Thymus (tissue), 11 donors: ENCODE results near the gene SLC43A2. TPM values are rescaled to one million over a fixed set of nuclear protein-coding genes. Genes with fewer than 3 reads are reported as not detected.
"Not testable (repeated sequence)": the region's sequence is repeated elsewhere in the genome, so short reads cannot be mapped to it uniquely, and the experiment has no call there.

Source experiments
- DNase-seq, 9 donors: peaks; one replicate each; pipeline ENCODE4 v3.0.0-alpha.2; 2013; ENCODE audit warnings: low spot score in 9 of 9, low read depth in 6 of 9, missing footprints in 1 of 9
- H3K27ac ChIP-seq, 2 donors: one replicate each; pipeline ENCODE4 v1.5.1; 2013; ENCODE audit warnings: control low read depth in 1 of 2, low read depth in 1 of 2, low read length in 1 of 2, mild to moderate bottlenecking in 1 of 2, moderate library complexity in 1 of 2
- H3K27me3 ChIP-seq, 2 donors: one replicate each; pipeline ENCODE4 v1.5.1; 2013; ENCODE audit warnings: low read length in 1 of 2; ENCODE audit not compliant: control insufficient read depth in 2 of 2, insufficient read depth in 1 of 2
- H3K36me3 ChIP-seq, 2 donors: one replicate each; pipeline ENCODE4 v1.5.1; 2013; ENCODE audit warnings: low read length in 1 of 2, mild to moderate bottlenecking in 1 of 2, moderate library complexity in 1 of 2; ENCODE audit not compliant: control insufficient read depth in 2 of 2, insufficient read depth in 2 of 2
- H3K4me1 ChIP-seq, 2 donors: one replicate each; pipeline ENCODE4 v1.5.1; 2013; ENCODE audit warnings: low read length in 2 of 2; ENCODE audit not compliant: control insufficient read depth in 2 of 2, insufficient read depth in 2 of 2
- H3K4me3 ChIP-seq, 2 donors: one replicate each; pipeline ENCODE4 v1.5.1; 2013; ENCODE audit warnings: low read length in 2 of 2, control low read depth in 1 of 2, mild to moderate bottlenecking in 1 of 2
- H3K9me3 ChIP-seq, 2 donors: one replicate each; pipeline ENCODE4 v1.5.1; 2013; ENCODE audit warnings: low read length in 1 of 2, mild to moderate bottlenecking in 1 of 2; ENCODE audit not compliant: control insufficient read depth in 2 of 2, insufficient read depth in 1 of 2
- WGBS: extraction: QIAGEN DNeasy Blood & Tissue Kit; methylation state at CpG from one replicate; pipeline ENCODE4 v1.1.7; 2013; 5-methylcytosine and 5-hydroxymethylcytosine counted together
- polyA plus RNA-seq: library from polyadenylated mRNA; stranded (reverse); fragments of 200-250 nt; gene quantifications from one replicate; pipeline ENCODE4 v1.2.3, GENCODE V29; 2013
- total RNA-seq: library from RNA; stranded (reverse); fragments of 120-200 nt; gene quantifications from one replicate; pipeline ENCODE4 v1.2.4, GENCODE V29; 2013
- donor health status: healthy.

SLC43A2 gene
- total and polyA plus RNA-seq, 2 donors: 10.5 to 13.9 TPM

DNA sequence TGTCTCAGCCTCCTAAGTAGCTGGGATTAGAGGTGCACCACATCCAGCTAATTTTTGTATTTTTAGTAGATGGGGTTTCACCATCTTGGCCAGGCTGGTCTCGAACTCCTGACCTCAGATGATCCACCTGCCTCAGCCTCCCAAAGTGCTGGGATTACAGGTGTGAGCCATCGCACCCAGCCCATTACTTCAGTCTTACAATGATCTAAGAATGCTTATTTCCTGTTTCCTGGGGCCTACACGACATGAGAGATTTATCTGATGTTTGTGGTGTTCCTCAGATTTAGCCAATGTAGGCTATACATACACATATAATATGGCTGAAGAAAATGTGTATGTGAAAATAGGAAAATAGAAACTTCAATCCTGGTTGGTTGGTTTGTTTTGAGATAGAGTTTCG lies 101.8 kb downstream of the SLC43A2 start:
- H3K27me3 ChIP-seq, H3K4me3 ChIP-seq, H3K4me1 ChIP-seq, H3K27ac ChIP-seq, H3K9me3 ChIP-seq: not testable (repeated sequence)
- 51% methylated on average over 4 of the region's 4 CpGs for WGBS
- DNase-seq: peak in 2 of 9 donors; percentile 36 to 53
- peaks cover 18 to 25% of the 10 kb centered on the region in 2 donors for H3K36me3 ChIP-seq

DNA sequence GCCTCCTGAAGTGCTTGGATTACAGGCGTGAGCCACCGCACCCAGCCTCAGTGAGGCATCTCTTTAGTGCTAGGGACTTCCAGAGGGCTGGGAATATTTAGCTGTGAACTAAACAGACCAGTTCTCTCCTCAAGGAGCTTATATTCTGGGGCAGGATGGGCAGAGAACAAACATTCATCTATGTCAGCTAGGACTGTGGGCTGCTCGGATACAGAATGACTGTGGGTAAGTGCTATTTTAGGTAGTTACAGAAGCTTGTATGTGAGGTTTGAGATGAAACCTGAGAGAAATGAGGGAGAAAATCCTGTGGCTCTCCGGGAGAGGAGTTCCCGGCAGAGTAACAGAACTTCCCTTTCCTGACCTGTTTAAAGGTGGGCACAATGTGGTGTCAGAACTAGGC lies 106.0 kb downstream of the SLC43A2 start:
- H3K27me3 ChIP-seq: no peaks in the 10 kb centered on the region
- DNase-seq: no peak
- no peak overlapping the region for H3K27ac ChIP-seq
- H3K4me1 ChIP-seq: peaks cover 2 to 8% of the 10 kb centered on the region in 2 donors
- H3K4me3 ChIP-seq: no peak overlapping the region
- peaks cover 6 to 22% of the 10 kb centered on the region in 2 donors for H3K36me3 ChIP-seq
- 98% methylated on average over 5 of the region's 5 CpGs for WGBS
- no peaks in the 10 kb centered on the region for H3K9me3 ChIP-seq

DNA sequence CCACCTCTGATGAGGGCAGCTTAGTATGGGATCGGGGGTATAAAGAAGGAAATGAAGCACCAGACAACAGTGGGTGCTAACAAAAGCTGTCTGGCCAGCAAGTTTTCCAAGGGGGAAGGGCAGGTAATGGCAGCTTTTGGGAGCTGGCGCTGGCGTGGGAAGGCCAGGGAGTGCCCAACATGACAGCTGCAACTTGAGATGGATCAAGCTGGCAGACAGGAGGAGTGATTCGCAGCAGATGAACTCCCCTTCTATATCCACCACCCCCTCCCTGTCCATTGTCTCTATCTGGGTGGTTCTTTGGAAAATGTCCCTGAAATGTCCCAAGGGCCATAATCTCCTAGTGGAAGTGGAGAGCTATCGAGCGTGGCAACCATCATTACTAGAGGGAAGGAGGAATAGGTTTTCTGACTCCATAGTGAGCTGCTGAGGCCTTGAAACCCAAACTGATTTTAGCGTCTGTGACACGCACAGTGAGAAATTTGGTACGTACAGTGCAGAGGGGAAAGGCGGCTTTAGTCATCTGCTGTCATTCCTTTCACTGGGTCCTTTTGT lies 107.5 kb downstream of the SLC43A2 start:
- 97% methylated on average over 10 of the region's 10 CpGs for WGBS
- H3K9me3 ChIP-seq: no peaks in the 10 kb centered on the region
- no peak overlapping the region for H3K27ac ChIP-seq
- no peak for DNase-seq
- H3K4me3 ChIP-seq: no peak overlapping the region
- no peaks in the 10 kb centered on the region for H3K27me3 ChIP-seq
- peaks cover 6 to 21% of the 10 kb centered on the region in 2 donors for H3K36me3 ChIP-seq
- H3K4me1 ChIP-seq: peaks cover 4 to 6% of the 10 kb centered on the region in 2 donors

DNA sequence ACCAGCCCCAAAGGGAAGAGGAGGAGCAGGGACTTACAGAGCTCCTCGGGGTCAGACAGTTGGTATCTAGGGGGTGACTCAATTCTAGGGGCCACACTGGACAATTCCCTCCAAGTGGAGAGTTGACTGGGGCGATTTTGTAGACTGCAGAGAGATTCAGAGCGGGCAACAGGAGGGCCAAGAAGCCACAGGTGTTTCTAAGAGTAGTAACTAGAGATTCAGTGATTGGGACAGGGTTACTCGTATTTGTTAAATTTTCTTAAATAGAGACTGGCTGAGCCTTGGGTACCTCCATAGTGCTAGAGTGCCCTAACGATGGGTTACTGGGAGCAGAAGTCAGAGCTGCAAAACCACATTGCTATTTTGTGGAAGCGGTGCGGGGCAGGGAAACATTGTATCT lies 109.0 kb downstream of the SLC43A2 start:
- Histone ChIP-seq H3K27me3 (no peaks in the 10 kb centered on the region), H3K27ac (no peak overlapping the region), H3K9me3 (no peaks in the 10 kb centered on the region), H3K4me1 (peaks cover 10 to 20% of the 10 kb centered on the region in 2 donors), H3K36me3 (peaks cover 6 to 15% of the 10 kb centered on the region in 2 donors), H3K4me3 (no peak overlapping the region)
- no peak for DNase-seq
- 96% methylated on average over 7 of the region's 7 CpGs for WGBS

Other genes starting within 250 kb of the SLC43A2 start
- gene YWHAE, start 228.6 kb downstream of the SLC43A2 start, total RNA-seq: 160 TPM
- 264 TPM for gene YWHAE, start 228.6 kb downstream of the SLC43A2 start, polyA plus RNA-seq
- gene CRK, start 172.6 kb downstream of the SLC43A2 start, total RNA-seq: 27.9 TPM
- 26.6 TPM for gene CRK, start 172.6 kb downstream of the SLC43A2 start, polyA plus RNA-seq
- 20.5 TPM for gene MYO1C, start 136.1 kb downstream of the SLC43A2 start, total RNA-seq
- 24.8 TPM for gene MYO1C, start 136.1 kb downstream of the SLC43A2 start, polyA plus RNA-seq
- 20.6 TPM for gene INPP5K, start 112.2 kb downstream of the SLC43A2 start, total RNA-seq
- gene INPP5K, start 112.2 kb downstream of the SLC43A2 start, polyA plus RNA-seq: 46.7 TPM
- gene PITPNA, start 66.0 kb downstream of the SLC43A2 start, total RNA-seq: 19.0 TPM
- gene PITPNA, start 66.0 kb downstream of the SLC43A2 start, polyA plus RNA-seq: 31.2 TPM
- 4.2 TPM for gene SCARF1, start 16.9 kb upstream of the SLC43A2 start, total RNA-seq
- 5.8 TPM for gene SCARF1, start 16.9 kb upstream of the SLC43A2 start, polyA plus RNA-seq
- 5.4 TPM for gene RILP, start 21.0 kb upstream of the SLC43A2 start, total RNA-seq
- 11.7 TPM for gene RILP, start 21.0 kb upstream of the SLC43A2 start, polyA plus RNA-seq
- gene PRPF8, start 56.0 kb upstream of the SLC43A2 start, total RNA-seq: 106 TPM
- gene PRPF8, start 56.0 kb upstream of the SLC43A2 start, polyA plus RNA-seq: 86.2 TPM
- gene TLCD2, start 81.5 kb upstream of the SLC43A2 start, total RNA-seq: 0.24 TPM
- 1.5 TPM for gene TLCD2, start 81.5 kb upstream of the SLC43A2 start, polyA plus RNA-seq
- 12.0 TPM for gene WDR81, start 95.9 kb upstream of the SLC43A2 start, total RNA-seq
- gene WDR81, start 95.9 kb upstream of the SLC43A2 start, polyA plus RNA-seq: 27.0 TPM
- 4.3 TPM for gene SERPINF2, start 114.0 kb upstream of the SLC43A2 start, total RNA-seq
- 31.0 TPM for gene SERPINF2, start 114.0 kb upstream of the SLC43A2 start, polyA plus RNA-seq
- 188 TPM for gene SERPINF1, start 133.2 kb upstream of the SLC43A2 start, total RNA-seq
- 445 TPM for gene SERPINF1, start 133.2 kb upstream of the SLC43A2 start, polyA plus RNA-seq
- gene SMYD4, start 201.1 kb upstream of the SLC43A2 start, total RNA-seq: 7.0 TPM
- gene SMYD4, start 201.1 kb upstream of the SLC43A2 start, polyA plus RNA-seq: 8.1 TPM
- gene RPA1, start 201.2 kb upstream of the SLC43A2 start, total RNA-seq: 33.9 TPM
- gene RPA1, start 201.2 kb upstream of the SLC43A2 start, polyA plus RNA-seq: 33.0 TPM